HL-60 (cell line): ENCODE measurements around the gene WDFY4.

Experiments
- DNase-seq, 2 experiments: peaks; one replicate each; pipeline ENCODE4 v3.0.0-alpha.2; 2010 to 2020; ENCODE audit warnings: low read depth in 1 of 2, low spot score in 1 of 2
- H3K27ac ChIP-seq: fragments of 250-450 bp; sonication (Bioruptor Pico); replicated peaks from 2 replicates; pipeline ENCODE4 v1.5.1; 2020; ENCODE audit warnings: mild to moderate bottlenecking, moderate library complexity
- H3K27me3 ChIP-seq: fragments of 250-450 bp; sonication (Bioruptor Pico); 2 replicates; pipeline ENCODE4 v1.5.1; 2021; ENCODE audit warnings: mild to moderate bottlenecking, moderate library complexity; ENCODE audit not compliant: insufficient read depth, poor library complexity, severe bottlenecking
- H3K4me3 ChIP-seq: replicated peaks from 2 replicates; pipeline ENCODE4 v1.5.1; 2011; ENCODE audit warnings: mild to moderate bottlenecking, control low read depth, low read length; ENCODE audit not compliant: insufficient read depth
- GABPA ChIP-seq: IDR thresholded peaks from 2 replicates; pipeline ENCODE4 v1.6.1; 2012; ENCODE audit warnings: low read depth
- POLR2AphosphoS5 ChIP-seq: IDR thresholded peaks from 2 replicates; pipeline ENCODE4 v1.6.1; 2012; ENCODE audit warnings: low read depth
- SPI1 ChIP-seq: IDR thresholded peaks from 2 replicates; pipeline ENCODE4 v1.6.1; 2012; ENCODE audit warnings: low read depth, mild to moderate bottlenecking, borderline replicate concordance
- TF ChIP-seq, protein P1 (sequence below): IDR thresholded peaks from 2 replicates; pipeline ENCODE4 v1.6.1; 2012; ENCODE audit warnings: low read depth; ENCODE audit not compliant: insufficient replicate concordance
- TF ChIP-seq, protein P2 (sequence below): IDR thresholded peaks from one replicate; pipeline ENCODE4 v1.5.1; 2011; ENCODE audit warnings: low read length, control low read depth, inconsistent platforms; ENCODE audit not compliant: insufficient read depth

WDFY4 gene

DNA sequence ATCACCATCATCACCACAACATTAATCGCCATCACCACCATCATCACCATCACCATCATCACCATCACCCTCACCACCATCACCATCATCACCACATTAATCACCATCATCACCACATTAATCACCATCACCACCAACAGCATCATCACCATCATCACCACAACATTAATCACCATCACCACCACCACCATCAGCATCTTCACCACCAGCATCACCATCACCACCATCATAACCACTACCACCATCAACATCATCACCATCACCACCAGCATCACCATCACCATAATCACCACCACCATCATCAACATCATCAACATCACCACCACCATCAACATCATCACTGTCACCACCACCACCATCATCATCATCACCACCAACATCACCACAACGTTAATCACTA is 124.6 kb downstream of the WDFY4 start:
- TF ChIP-seq POLR2AphosphoS5 (no peak), GABPA (no peak), SPI1 (no peak)
- TF ChIP-seq, protein P1, sequence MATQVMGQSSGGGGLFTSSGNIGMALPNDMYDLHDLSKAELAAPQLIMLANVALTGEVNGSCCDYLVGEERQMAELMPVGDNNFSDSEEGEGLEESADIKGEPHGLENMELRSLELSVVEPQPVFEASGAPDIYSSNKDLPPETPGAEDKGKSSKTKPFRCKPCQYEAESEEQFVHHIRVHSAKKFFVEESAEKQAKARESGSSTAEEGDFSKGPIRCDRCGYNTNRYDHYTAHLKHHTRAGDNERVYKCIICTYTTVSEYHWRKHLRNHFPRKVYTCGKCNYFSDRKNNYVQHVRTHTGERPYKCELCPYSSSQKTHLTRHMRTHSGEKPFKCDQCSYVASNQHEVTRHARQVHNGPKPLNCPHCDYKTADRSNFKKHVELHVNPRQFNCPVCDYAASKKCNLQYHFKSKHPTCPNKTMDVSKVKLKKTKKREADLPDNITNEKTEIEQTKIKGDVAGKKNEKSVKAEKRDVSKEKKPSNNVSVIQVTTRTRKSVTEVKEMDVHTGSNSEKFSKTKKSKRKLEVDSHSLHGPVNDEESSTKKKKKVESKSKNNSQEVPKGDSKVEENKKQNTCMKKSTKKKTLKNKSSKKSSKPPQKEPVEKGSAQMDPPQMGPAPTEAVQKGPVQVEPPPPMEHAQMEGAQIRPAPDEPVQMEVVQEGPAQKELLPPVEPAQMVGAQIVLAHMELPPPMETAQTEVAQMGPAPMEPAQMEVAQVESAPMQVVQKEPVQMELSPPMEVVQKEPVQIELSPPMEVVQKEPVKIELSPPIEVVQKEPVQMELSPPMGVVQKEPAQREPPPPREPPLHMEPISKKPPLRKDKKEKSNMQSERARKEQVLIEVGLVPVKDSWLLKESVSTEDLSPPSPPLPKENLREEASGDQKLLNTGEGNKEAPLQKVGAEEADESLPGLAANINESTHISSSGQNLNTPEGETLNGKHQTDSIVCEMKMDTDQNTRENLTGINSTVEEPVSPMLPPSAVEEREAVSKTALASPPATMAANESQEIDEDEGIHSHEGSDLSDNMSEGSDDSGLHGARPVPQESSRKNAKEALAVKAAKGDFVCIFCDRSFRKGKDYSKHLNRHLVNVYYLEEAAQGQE, result no peak
- TF ChIP-seq, protein P2, sequence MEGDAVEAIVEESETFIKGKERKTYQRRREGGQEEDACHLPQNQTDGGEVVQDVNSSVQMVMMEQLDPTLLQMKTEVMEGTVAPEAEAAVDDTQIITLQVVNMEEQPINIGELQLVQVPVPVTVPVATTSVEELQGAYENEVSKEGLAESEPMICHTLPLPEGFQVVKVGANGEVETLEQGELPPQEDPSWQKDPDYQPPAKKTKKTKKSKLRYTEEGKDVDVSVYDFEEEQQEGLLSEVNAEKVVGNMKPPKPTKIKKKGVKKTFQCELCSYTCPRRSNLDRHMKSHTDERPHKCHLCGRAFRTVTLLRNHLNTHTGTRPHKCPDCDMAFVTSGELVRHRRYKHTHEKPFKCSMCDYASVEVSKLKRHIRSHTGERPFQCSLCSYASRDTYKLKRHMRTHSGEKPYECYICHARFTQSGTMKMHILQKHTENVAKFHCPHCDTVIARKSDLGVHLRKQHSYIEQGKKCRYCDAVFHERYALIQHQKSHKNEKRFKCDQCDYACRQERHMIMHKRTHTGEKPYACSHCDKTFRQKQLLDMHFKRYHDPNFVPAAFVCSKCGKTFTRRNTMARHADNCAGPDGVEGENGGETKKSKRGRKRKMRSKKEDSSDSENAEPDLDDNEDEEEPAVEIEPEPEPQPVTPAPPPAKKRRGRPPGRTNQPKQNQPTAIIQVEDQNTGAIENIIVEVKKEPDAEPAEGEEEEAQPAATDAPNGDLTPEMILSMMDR, result no peak
- Histone ChIP-seq H3K27me3 (no peaks in the 10 kb centered on the region), H3K4me3 (no peak overlapping the region), H3K27ac (no peak overlapping the region)
- DNase-seq, result no peak

DNA sequence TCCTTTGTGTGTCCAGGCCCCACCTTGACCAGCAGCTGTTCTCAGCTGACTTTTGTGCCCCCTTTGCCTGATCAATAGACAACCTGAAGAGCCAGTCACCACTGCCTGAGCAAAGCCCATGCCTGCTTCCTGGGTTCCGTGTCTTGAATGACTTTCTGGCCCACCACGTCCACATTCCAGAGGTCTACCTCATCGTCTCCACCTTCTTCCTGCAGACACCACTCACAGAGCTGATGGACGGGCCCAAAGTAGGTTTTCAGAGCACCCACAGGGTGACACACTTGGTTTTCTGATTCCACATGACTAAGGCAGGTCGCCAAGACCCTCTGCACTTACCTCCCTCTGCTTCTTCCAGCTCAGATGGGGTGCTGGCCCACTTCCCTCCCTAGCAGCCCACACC is 126.8 kb downstream of the WDFY4 start:
- TF ChIP-seq, protein P1, result no peak
- H3K27ac ChIP-seq, result no peak overlapping the region
- no peak for DNase-seq

DNA sequence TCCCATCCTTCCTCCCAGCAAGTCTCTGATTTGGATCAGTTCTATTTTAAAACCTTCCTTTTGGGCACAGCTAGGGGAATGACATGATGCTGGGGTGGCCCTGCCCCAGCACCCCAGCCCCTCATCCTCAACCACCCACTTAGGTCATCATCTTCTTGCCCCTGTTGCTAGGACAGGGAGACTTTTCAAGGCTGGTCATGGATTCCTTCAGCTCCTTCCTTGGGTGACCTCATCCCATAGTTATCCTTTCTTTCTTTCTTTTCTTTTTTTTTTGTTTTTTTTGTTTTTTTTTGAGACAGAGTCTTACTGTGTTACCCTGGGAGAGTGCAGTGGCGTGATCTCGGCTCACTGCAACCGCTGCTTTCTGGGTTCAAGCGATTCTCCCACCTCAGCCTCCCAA is 127.2 kb downstream of the WDFY4 start:
- Histone ChIP-seq H3K4me3 (no peak overlapping the region), H3K27me3 (no peaks in the 10 kb centered on the region), H3K27ac (no peak overlapping the region)
- no peak for DNase-seq
- TF ChIP-seq, protein P2, result no peak

More for the DNA sequence above, 126.8 kb downstream of the WDFY4 start:
- H3K4me3 ChIP-seq, result no peak overlapping the region
- H3K27me3 ChIP-seq, result no peaks in the 10 kb centered on the region

DNA sequence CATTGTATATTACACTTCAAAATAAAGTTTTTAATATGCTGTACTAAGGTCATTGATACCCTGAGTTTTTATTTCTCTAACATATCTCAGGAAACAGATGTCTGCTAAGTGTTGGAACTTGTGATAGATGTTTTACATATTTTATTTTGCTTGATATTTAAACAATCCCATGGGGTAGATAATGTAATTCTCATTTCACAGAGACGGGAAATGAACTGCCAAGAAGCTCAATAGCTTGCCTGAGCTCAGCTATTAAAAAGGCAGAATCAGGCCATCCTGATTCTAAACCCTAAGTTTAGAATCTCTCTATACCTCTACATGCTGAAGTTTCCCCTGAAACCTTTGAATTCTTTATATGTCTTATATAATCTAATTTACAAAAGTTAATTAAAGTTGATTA is 128.6 kb downstream of the WDFY4 start:
- no peaks in the 10 kb centered on the region for H3K27me3 ChIP-seq
- no peak overlapping the region for H3K27ac ChIP-seq
- H3K4me3 ChIP-seq, result no peak overlapping the region
- no peak for TF ChIP-seq POLR2AphosphoS5
- DNase-seq, result no peak

DNA sequence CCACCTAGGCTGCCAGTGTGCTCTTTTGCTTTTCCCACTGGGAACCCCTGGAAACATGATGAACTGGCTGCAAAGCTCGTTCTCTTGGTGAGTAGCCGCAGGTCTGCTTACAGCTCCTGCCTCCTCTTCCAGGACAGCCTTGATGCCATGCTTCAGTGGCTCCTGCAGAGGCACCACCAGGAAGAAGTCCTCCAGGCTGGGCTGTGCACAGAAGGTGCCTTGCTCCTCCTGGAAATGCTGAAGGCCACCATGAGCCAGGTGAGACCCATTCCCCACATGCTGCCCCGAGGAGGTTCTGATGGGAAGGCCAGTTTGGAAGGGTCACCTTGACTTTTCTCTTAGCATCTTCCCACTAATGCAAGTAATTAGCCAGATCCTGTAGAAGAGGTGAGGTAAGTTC is 129.2 kb downstream of the WDFY4 start:
- no peak for DNase-seq
- Histone ChIP-seq H3K4me3 (no peak overlapping the region), H3K27me3 (no peaks in the 10 kb centered on the region), H3K27ac (no peak overlapping the region)
- no peak for TF ChIP-seq SPI1

DNA sequence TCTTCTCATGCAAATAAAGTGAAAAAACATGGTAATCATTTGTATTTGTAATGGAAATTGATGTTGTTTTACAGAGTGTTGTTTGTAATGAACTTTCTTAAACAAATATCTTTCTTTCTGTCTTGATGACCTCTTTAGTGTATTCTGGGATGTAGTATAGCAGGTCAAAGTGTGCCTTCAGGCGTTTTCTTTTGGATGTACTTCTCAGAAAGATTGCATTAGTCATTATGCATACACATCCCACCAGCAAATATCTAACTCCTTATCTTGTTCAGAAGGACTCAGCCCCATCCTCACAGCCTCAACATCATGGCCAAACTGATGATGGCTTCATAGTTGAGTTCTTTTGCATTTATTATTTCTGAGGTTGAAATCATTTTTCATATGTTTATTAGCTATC is 130.3 kb downstream of the WDFY4 start:
- Histone ChIP-seq H3K4me3 (no peak overlapping the region), H3K27me3 (no peaks in the 10 kb centered on the region), H3K27ac (no peak overlapping the region)
- TF ChIP-seq POLR2AphosphoS5, result no peak
- no peak for TF ChIP-seq SPI1
- TF ChIP-seq, protein P2, result no peak
- TF ChIP-seq GABPA, result no peak
- TF ChIP-seq, protein P1, result no peak
- no peak for DNase-seq
